Mesothelial cell of epicardium (in vitro differentiated cells): ENCODE measurements around the gene CFD. TPM values are rescaled to one million over a fixed set of nuclear protein-coding genes. Genes with fewer than 3 reads are reported as not detected.
A peak's percentile ranks its signal among the peaks of the same experiment; 100 is the strongest.

Experiments used
- DNase-seq, 2 experiments: peaks; one replicate each; pipeline ENCODE4 v3.0.0; 2021; ENCODE audit warnings: low spot score in 2 of 2; ENCODE audit not compliant: unreplicated experiment in 2 of 2
- H3K27ac Mint-ChIP-seq: 2 replicates; pipeline ENCODE4 v1.8.0; 2021; ENCODE audit warnings: mixed read lengths
- H3K27me3 Mint-ChIP-seq: 2 replicates; pipeline ENCODE4 v1.8.0; 2021; ENCODE audit warnings: low read depth, mixed read lengths
- H3K36me3 Mint-ChIP-seq: 2 replicates; pipeline ENCODE4 v1.8.0; 2021; ENCODE audit warnings: mixed read lengths
- H3K4me1 Mint-ChIP-seq: 2 replicates; pipeline ENCODE4 v1.8.0; 2021; ENCODE audit warnings: mixed read lengths
- H3K4me3 Mint-ChIP-seq: 2 replicates; pipeline ENCODE4 v1.8.0; 2021; ENCODE audit warnings: mild to moderate bottlenecking, moderate library complexity, mixed read lengths
- H3K9me3 Mint-ChIP-seq: 2 replicates; pipeline ENCODE4 v1.8.0; 2021; ENCODE audit warnings: mixed read lengths
- CTCF ChIP-seq: fragments of 200-600 bp; sonication (generic); IDR thresholded peaks from one replicate; pipeline ENCODE4 v1.5.0; 2021; ENCODE audit warnings: antibody characterized with exemption; ENCODE audit not compliant: unreplicated experiment
- microRNA-seq: library from miRNA; unstranded; fragments of <30 nt; microRNA quantifications from one replicate; pipeline ENCODE4 v1.2.0, GENCODE V29; 2021; ENCODE audit warnings: inconsistent platforms, mixed read lengths
- total RNA-seq: library from RNA; stranded (reverse); gene quantifications from 3 replicates; pipeline ENCODE4 v1.2.1, GENCODE V29; 2021

Gene CFD
- total RNA-seq, 1 donor from 2014 or later: 3.2 TPM

GRCh38 chr19:907183-907853 is 47.9 kb downstream of the CFD start:
- H3K4me3 Mint-ChIP-seq: no peak overlapping the region
- DNase-seq: no peak
- H3K9me3 Mint-ChIP-seq: no peaks in the 10 kb centered on the region
- H3K27me3 Mint-ChIP-seq: no peaks in the 10 kb centered on the region
- no peak overlapping the region for H3K27ac Mint-ChIP-seq
- peaks cover 3% of the 10 kb centered on the region for H3K4me1 Mint-ChIP-seq
- no peak for TF ChIP-seq CTCF
- peaks cover 5% of the 10 kb centered on the region for H3K36me3 Mint-ChIP-seq

GRCh38 chr19:911197-912033 is 52.0 kb downstream of the CFD start:
- peak overlapping the region; percentile 64 for H3K4me3 Mint-ChIP-seq
- H3K27ac Mint-ChIP-seq: peak overlapping the region; percentile 43
- no peak for DNase-seq
- peaks cover 2% of the 10 kb centered on the region for H3K4me1 Mint-ChIP-seq
- no peak for TF ChIP-seq CTCF
- peaks cover 2% of the 10 kb centered on the region for H3K36me3 Mint-ChIP-seq
- no peaks in the 10 kb centered on the region for H3K27me3 Mint-ChIP-seq
- no peaks in the 10 kb centered on the region for H3K9me3 Mint-ChIP-seq

GRCh38 chr19:912181-913079 is 53.0 kb downstream of the CFD start:
- peaks cover 2% of the 10 kb centered on the region for H3K36me3 Mint-ChIP-seq
- no peaks in the 10 kb centered on the region for H3K9me3 Mint-ChIP-seq
- no peak for DNase-seq
- peaks cover 3% of the 10 kb centered on the region for H3K27me3 Mint-ChIP-seq
- peaks cover 2% of the 10 kb centered on the region for H3K4me1 Mint-ChIP-seq
- no peak for TF ChIP-seq CTCF
- H3K27ac Mint-ChIP-seq: no peak overlapping the region
- peak overlapping the region; percentile 78 for H3K4me3 Mint-ChIP-seq

Small RNA genes within 50 kb of the gene (microRNA-seq; reads per million reads assigned to microRNA genes)
- gene MIR3187: 24.3 reads per million, percentile 46 among the genes with 10 or more reads in this experiment

Other genes starting within 250 kb of the CFD start
- gene POLRMT, start 226.1 kb upstream of the CFD start, total RNA-seq: 49.5 to 56.4 TPM (median 56.4 TPM) in 3 replicates
- gene FGF22, start 219.8 kb upstream of the CFD start, total RNA-seq: 0.25 to 0.38 TPM in 2 of 3 replicates, not detected in the other
- 41.6 to 47.3 TPM (median 47.1 TPM) in 3 replicates for gene RNF126, start 196.4 kb upstream of the CFD start, total RNA-seq
- gene FSTL3, start 183.3 kb upstream of the CFD start, total RNA-seq: 64.1 to 65.5 TPM (median 64.6 TPM) in 3 replicates
- gene PRSS57, start 164.2 kb upstream of the CFD start, total RNA-seq: not detected in 3 replicates
- 80.5 to 87.1 TPM (median 86.9 TPM) in 3 replicates for gene PALM, start 150.7 kb upstream of the CFD start, total RNA-seq
- 1.4 to 2.2 TPM (median 1.5 TPM) in 3 replicates for gene MISP, start 108.6 kb upstream of the CFD start, total RNA-seq
- gene PTBP1, start 62.2 kb upstream of the CFD start, total RNA-seq: 447 to 482 TPM (median 459 TPM) in 3 replicates
- 140 to 162 TPM (median 152 TPM) in 3 replicates for gene PLPPR3, start 37.7 kb upstream of the CFD start, total RNA-seq
- gene AZU1, start 31.8 kb upstream of the CFD start, total RNA-seq: 6.4 to 7.1 TPM (median 6.7 TPM) in 3 replicates
- gene PRTN3, start 18.7 kb upstream of the CFD start, total RNA-seq: 0.23 TPM in 1 of 3 replicates, not detected in the others
- not detected in 3 replicates for gene ELANE, start 7.4 kb upstream of the CFD start, total RNA-seq
- 79.8 to 87.8 TPM (median 80.0 TPM) in 3 replicates for gene MED16, start 33.5 kb downstream of the CFD start, total RNA-seq
- gene RNU6-9, start 33.8 kb downstream of the CFD start, total RNA-seq: not detected in 3 replicates
- gene R3HDM4, start 53.6 kb downstream of the CFD start, total RNA-seq: 47.4 to 50.5 TPM (median 49.5 TPM) in 3 replicates
- gene KISS1R, start 57.7 kb downstream of the CFD start, total RNA-seq: 1.0 to 1.5 TPM (median 1.1 TPM) in 3 replicates
- gene ARID3A, start 66.4 kb downstream of the CFD start, total RNA-seq: 65.9 to 72.4 TPM (median 70.6 TPM) in 3 replicates
- gene WDR18, start 124.7 kb downstream of the CFD start, total RNA-seq: 59.3 to 65.2 TPM (median 59.4 TPM) in 3 replicates
- gene GRIN3B, start 140.8 kb downstream of the CFD start, total RNA-seq: 0.29 to 0.36 TPM (median 0.34 TPM) in 3 replicates
- 232 to 245 TPM (median 242 TPM) in 3 replicates for gene TMEM259, start 161.5 kb downstream of the CFD start, total RNA-seq
- gene RNU6-2, start 161.9 kb downstream of the CFD start, total RNA-seq: not detected in 3 replicates
- gene CNN2, start 166.9 kb downstream of the CFD start, total RNA-seq: 492 to 501 TPM (median 493 TPM) in 3 replicates
- gene ABCA7, start 180.4 kb downstream of the CFD start, total RNA-seq: 18.0 to 22.5 TPM (median 20.1 TPM) in 3 replicates
- 2.4 to 3.8 TPM (median 3.2 TPM) in 3 replicates for gene ARHGAP45, start 207.5 kb downstream of the CFD start, total RNA-seq
- gene POLR2E, start 235.7 kb downstream of the CFD start, total RNA-seq: 137 to 145 TPM (median 143 TPM) in 3 replicates
- gene GPX4, start 244.3 kb downstream of the CFD start, total RNA-seq: 190 to 208 TPM (median 201 TPM) in 3 replicates